Measurements from ENCODE around the gene PXYLP1. TPM values are rescaled to one million over a fixed set of nuclear protein-coding genes. Genes with fewer than 3 reads are reported as not detected.

PXYLP1 gene
- total RNA-seq, 1 experiment from 2014 or later = 11.3 TPM

DNA sequence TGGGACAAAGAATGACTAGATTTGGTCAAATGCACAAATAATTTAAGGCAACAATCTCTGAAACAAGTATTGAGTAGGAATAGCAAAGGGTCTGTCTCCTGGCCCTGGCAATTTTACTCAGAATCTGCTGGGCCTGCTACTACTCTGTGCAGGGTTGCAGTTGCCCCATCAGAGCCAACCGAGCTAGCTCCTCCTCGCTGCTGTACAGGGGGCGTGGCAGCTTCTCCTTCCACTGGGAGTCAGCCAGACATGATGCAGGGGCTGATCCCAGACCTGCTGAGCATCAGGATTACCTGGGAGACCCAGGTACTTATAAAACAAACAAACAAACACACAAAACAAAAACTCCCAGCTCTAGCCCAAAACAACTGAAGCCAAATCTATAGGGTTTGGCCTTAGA lies 30.5 kb upstream of the PXYLP1 start:
- no peak overlapping the region for H3K27ac ChIP-seq (ENCODE audit: low read depth, low read length, poor library complexity, severe bottlenecking)
- H3K9me3 ChIP-seq (ENCODE audit: low read depth, low read length, poor library complexity, severe bottlenecking) = no peaks in the 10 kb centered on the region
- no TSS peak for BruUV-seq (replicated peaks)
- no peak overlapping the region for H3K4me3 ChIP-seq (ENCODE audit: low read depth, low read length, poor library complexity, severe bottlenecking)
- no peak for DNase-seq (ENCODE audit: low spot score)
- H3K36me3 ChIP-seq (ENCODE audit: insufficient read depth, low read length, poor library complexity, severe bottlenecking) = no peaks in the 10 kb centered on the region
- H3K4me1 ChIP-seq (ENCODE audit: insufficient read depth, low read length, poor library complexity, severe bottlenecking) = no peaks in the 10 kb centered on the region
- ChIA-PET POLR2A (ENCODE audit: low non-redundant PET) (no interaction called here), CTCF (interaction anchor here (0.6 kb wide), 1 partner anchor 9 kb away, joined by 3 read pairs; no protein-coding TSS in a partner anchor)
- H3K27me3 ChIP-seq (replicated peaks; ENCODE audit: insufficient read depth, low read depth, low read length, poor library complexity) = peaks cover 22% of the 10 kb centered on the region
- no peak for TF ChIP-seq EZH2 (IDR thresholded peaks at IDR 0.05; ENCODE audit: borderline replicate concordance, low read depth, low read length, poor library complexity, severe bottlenecking)
- TF ChIP-seq, protein P1, sequence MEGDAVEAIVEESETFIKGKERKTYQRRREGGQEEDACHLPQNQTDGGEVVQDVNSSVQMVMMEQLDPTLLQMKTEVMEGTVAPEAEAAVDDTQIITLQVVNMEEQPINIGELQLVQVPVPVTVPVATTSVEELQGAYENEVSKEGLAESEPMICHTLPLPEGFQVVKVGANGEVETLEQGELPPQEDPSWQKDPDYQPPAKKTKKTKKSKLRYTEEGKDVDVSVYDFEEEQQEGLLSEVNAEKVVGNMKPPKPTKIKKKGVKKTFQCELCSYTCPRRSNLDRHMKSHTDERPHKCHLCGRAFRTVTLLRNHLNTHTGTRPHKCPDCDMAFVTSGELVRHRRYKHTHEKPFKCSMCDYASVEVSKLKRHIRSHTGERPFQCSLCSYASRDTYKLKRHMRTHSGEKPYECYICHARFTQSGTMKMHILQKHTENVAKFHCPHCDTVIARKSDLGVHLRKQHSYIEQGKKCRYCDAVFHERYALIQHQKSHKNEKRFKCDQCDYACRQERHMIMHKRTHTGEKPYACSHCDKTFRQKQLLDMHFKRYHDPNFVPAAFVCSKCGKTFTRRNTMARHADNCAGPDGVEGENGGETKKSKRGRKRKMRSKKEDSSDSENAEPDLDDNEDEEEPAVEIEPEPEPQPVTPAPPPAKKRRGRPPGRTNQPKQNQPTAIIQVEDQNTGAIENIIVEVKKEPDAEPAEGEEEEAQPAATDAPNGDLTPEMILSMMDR (conservative IDR thresholded peaks at IDR 0.05; ENCODE audit: low read depth, low read length) = no peak
- intact Hi-C loops (cut with micrococcal nuclease; ENCODE audit: unreplicated experiment) = no loop called here

DNA sequence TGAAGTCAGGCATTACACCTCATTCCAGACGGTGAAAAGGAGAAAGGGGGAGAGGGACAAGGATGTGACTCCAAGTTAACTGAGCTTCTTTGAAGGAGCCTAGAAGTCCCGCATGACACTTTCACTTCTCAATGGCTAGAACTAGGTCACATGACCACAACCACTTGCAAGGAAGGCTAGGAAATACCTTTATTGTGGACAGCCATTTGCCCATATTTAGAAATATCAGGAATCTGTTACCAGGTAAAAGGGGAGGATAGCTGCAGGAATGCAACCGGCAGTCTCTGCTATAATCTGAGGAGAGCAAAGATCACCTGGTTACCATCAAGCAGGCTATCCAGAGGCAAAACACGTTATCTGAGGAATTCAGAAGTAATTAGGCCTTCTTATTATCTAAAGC lies 28.9 kb upstream of the PXYLP1 start:
- no peak overlapping the region for H3K27ac ChIP-seq (ENCODE audit: low read depth, low read length, poor library complexity, severe bottlenecking)
- no peak overlapping the region for H3K4me3 ChIP-seq (ENCODE audit: low read depth, low read length, poor library complexity, severe bottlenecking)
- ChIA-PET POLR2A (ENCODE audit: low non-redundant PET) (interaction anchor here (0.6 kb wide), 1 partner anchor 15 kb away, joined by 3 read pairs; no protein-coding TSS in a partner anchor), CTCF (no interaction called here)
- H3K4me1 ChIP-seq (ENCODE audit: insufficient read depth, low read length, poor library complexity, severe bottlenecking) = no peaks in the 10 kb centered on the region
- no TSS peak for BruUV-seq (replicated peaks)
- H3K9me3 ChIP-seq (ENCODE audit: low read depth, low read length, poor library complexity, severe bottlenecking) = no peaks in the 10 kb centered on the region
- DNase-seq (ENCODE audit: low spot score) = no peak
- intact Hi-C loops (cut with micrococcal nuclease; ENCODE audit: unreplicated experiment) = no loop called here
- H3K27me3 ChIP-seq (replicated peaks; ENCODE audit: insufficient read depth, low read depth, low read length, poor library complexity) = peaks cover 7% of the 10 kb centered on the region
- TF ChIP-seq, protein P1 (conservative IDR thresholded peaks at IDR 0.05; ENCODE audit: low read depth, low read length) = no peak
- no peak for TF ChIP-seq EZH2 (IDR thresholded peaks at IDR 0.05; ENCODE audit: borderline replicate concordance, low read depth, low read length, poor library complexity, severe bottlenecking)
- H3K36me3 ChIP-seq (ENCODE audit: insufficient read depth, low read length, poor library complexity, severe bottlenecking) = no peaks in the 10 kb centered on the region

DNA sequence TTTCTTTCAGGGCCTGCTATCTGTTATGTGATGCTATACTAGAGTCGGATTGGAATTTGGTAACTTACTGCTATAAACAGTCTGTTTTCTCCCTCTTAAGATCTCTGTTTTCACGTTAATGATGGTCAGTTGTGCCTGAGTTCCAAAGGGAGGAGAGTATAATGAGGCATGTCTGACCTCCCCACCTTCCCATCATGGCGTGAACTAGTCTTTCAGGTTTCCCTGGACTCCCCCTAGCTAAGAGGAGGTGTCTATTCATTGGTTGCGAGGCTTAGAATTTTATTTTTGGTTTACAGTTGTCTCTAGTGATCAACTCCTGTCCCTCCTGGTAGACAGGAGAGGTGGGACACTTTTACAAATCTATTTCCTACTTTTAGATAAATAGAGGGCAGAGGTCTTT lies 27.8 kb upstream of the PXYLP1 start:
- H3K27ac ChIP-seq (ENCODE audit: low read depth, low read length, poor library complexity, severe bottlenecking) = no peak overlapping the region
- intact Hi-C loops (cut with micrococcal nuclease; ENCODE audit: unreplicated experiment) = no loop called here
- H3K36me3 ChIP-seq (ENCODE audit: insufficient read depth, low read length, poor library complexity, severe bottlenecking) = no peaks in the 10 kb centered on the region

More for the DNA sequence above, 27.8 kb upstream of the PXYLP1 start:
- no TSS peak for BruUV-seq (replicated peaks)
- Histone ChIP-seq H3K9me3 (ENCODE audit: low read depth, low read length, poor library complexity, severe bottlenecking) (no peaks in the 10 kb centered on the region), H3K4me3 (ENCODE audit: low read depth, low read length, poor library complexity, severe bottlenecking) (no peak overlapping the region), H3K4me1 (ENCODE audit: insufficient read depth, low read length, poor library complexity, severe bottlenecking) (no peaks in the 10 kb centered on the region), H3K27me3 (replicated peaks; ENCODE audit: insufficient read depth, low read depth, low read length, poor library complexity) (no peaks in the 10 kb centered on the region)
- no peak for TF ChIP-seq EZH2 (IDR thresholded peaks at IDR 0.05; ENCODE audit: borderline replicate concordance, low read depth, low read length, poor library complexity, severe bottlenecking)
- TF ChIP-seq, protein P1 (conservative IDR thresholded peaks at IDR 0.05; ENCODE audit: low read depth, low read length) = no peak
- DNase-seq (ENCODE audit: low spot score) = no peak
- ChIA-PET POLR2A (ENCODE audit: low non-redundant PET) (no interaction called here), CTCF (no interaction called here)

All from A673 (cell line).